Calu3 (cell line): ENCODE measurements around the gene CAD. TPM values are rescaled to one million over a fixed set of nuclear protein-coding genes. Genes with fewer than 3 reads are reported as not detected.

Experiments
- BruUV-seq: library from RNA; stranded (reverse); fragments of 400-500 nt; replicated peaks from 2 replicates; lab custom pipeline; 2021; lab: Mats Ljungman, UMichigan
- CTCF ChIA-PET: fragments of 300-600 bp; sonication (Branson Sonifier 250); formaldehyde crosslinking; loops from one replicate; lab custom pipeline; 2022; ENCODE audit warnings: antibody characterized with exemption; lab: Charles Lee
- DNase-seq: peaks from one replicate; pipeline ENCODE4 v3.0.0; 2022
- H3K27ac Mint-ChIP-seq: one replicate; pipeline ENCODE4 v1.8.0; 2022; ENCODE audit warnings: mixed read lengths; ENCODE audit not compliant: unreplicated experiment
- H3K27me3 Mint-ChIP-seq: one replicate; pipeline ENCODE4 v1.8.0; 2022; ENCODE audit warnings: mixed read lengths; ENCODE audit not compliant: unreplicated experiment
- H3K36me3 Mint-ChIP-seq: one replicate; pipeline ENCODE4 v1.8.0; 2022; ENCODE audit warnings: mild to moderate bottlenecking, moderate library complexity, mixed read lengths; ENCODE audit not compliant: insufficient read depth, unreplicated experiment
- H3K4me1 Mint-ChIP-seq: one replicate; pipeline ENCODE4 v1.8.0; 2022; ENCODE audit warnings: mild to moderate bottlenecking, low read depth, mixed read lengths; ENCODE audit not compliant: unreplicated experiment
- H3K4me3 Mint-ChIP-seq: one replicate; pipeline ENCODE4 v1.8.0; 2022; ENCODE audit warnings: mild to moderate bottlenecking, low read depth, moderate library complexity, mixed read lengths; ENCODE audit not compliant: unreplicated experiment
- H3K9me3 Mint-ChIP-seq: one replicate; pipeline ENCODE4 v1.8.0; 2022; ENCODE audit warnings: low read depth, mixed read lengths; ENCODE audit not compliant: unreplicated experiment
- intact Hi-C: fragments of 100-400 bp; cut with micrococcal nuclease; formaldehyde crosslinking; loops from one replicate; pipeline ENCODE4 v1.10.0; 2022; ENCODE audit not compliant: unreplicated experiment
- total RNA-seq: library from RNA; stranded (reverse); gene quantifications from 2 replicates; pipeline ENCODE4 v1.2.3, GENCODE V29; 2022
- TF ChIP-seq, protein P1 (sequence below): fragments of 200-600 bp; IDR thresholded peaks from one replicate; pipeline ENCODE4 v1.8.0; 2022; ENCODE audit warnings: antibody characterized with exemption; ENCODE audit not compliant: unreplicated experiment

The CAD gene
- total RNA-seq, 1 experiment from 2014 or later: 68.2 TPM

DNA sequence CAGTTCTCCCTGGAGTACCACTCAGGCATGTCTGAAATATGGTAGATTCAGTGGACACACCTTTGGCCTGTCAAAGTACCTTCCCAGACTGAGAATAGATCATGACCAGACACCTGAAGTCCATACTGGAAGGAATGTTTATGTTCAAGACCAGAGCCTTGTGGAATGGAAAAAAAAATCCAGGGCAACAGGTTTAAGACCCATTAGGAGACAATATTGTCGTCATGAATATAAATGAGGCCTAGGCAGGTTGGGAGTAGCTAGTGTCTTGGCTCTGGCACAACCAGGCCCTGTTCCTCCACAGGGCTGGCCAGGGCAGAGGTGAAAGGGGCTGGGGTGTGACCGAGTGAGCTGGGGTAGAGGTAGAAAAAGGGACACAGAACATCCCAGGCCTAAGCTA lies 18.5 kb upstream of the CAD start:
- Mint-ChIP-seq H3K36me3 (peaks cover 9% of the 10 kb centered on the region), H3K27me3 (no peaks in the 10 kb centered on the region), H3K27ac (no peak overlapping the region), H3K9me3 (no peaks in the 10 kb centered on the region), H3K4me1 (peaks cover 8% of the 10 kb centered on the region), H3K4me3 (no peak overlapping the region)
- CTCF ChIA-PET: no interaction called here
- no TSS peak for BruUV-seq
- intact Hi-C loops: no loop called here
- no peak for DNase-seq
- TF ChIP-seq, protein P1, sequence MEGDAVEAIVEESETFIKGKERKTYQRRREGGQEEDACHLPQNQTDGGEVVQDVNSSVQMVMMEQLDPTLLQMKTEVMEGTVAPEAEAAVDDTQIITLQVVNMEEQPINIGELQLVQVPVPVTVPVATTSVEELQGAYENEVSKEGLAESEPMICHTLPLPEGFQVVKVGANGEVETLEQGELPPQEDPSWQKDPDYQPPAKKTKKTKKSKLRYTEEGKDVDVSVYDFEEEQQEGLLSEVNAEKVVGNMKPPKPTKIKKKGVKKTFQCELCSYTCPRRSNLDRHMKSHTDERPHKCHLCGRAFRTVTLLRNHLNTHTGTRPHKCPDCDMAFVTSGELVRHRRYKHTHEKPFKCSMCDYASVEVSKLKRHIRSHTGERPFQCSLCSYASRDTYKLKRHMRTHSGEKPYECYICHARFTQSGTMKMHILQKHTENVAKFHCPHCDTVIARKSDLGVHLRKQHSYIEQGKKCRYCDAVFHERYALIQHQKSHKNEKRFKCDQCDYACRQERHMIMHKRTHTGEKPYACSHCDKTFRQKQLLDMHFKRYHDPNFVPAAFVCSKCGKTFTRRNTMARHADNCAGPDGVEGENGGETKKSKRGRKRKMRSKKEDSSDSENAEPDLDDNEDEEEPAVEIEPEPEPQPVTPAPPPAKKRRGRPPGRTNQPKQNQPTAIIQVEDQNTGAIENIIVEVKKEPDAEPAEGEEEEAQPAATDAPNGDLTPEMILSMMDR: no peak

DNA sequence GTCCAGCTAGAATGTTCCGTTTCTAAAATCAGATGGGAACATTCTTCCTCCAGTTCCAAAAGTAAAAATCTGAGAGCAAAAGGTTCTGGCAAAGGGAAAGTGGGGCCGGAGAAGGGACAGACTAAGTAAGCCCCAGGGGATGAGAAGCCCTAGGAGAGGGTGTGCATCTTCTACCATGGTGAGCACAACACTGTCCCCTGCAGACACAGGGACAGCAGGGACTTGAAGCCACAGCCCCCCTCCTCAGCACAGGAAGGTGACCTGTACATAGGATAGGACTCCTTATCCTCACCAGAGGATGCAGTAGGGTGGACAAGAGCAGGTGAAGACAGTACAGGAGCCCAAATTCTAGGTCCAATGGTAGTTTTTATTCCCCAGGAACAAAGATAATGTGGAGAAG lies 17.9 kb upstream of the CAD start:
- no peak for DNase-seq
- Mint-ChIP-seq H3K9me3 (no peaks in the 10 kb centered on the region), H3K4me3 (no peak overlapping the region), H3K4me1 (peaks cover 8% of the 10 kb centered on the region), H3K36me3 (peaks cover 9% of the 10 kb centered on the region), H3K27ac (no peak overlapping the region), H3K27me3 (no peaks in the 10 kb centered on the region)
- intact Hi-C loops: no loop called here
- TF ChIP-seq, protein P1: no peak
- CTCF ChIA-PET: no interaction called here
- no TSS peak for BruUV-seq

DNA sequence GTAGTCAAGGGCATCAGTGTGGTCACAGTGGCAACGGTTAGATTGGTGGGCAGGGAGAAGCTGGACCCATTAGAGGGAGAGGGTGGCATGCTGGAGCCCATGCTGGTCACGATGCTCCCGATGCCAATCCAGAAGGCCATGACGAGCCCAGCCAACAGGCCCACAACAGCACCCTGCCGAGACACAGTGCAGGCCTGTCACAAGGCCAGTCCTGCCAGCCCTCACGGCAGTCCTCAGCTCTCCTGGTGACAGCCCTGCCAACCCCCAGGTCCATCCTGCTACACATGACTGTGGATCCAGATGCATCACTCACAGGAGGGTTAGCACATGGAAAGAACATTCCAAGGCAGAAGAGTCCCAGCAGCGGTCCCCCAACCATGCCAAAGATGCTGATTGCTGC lies 15.5 kb upstream of the CAD start:
- no peaks in the 10 kb centered on the region for H3K27me3 Mint-ChIP-seq
- H3K9me3 Mint-ChIP-seq: no peaks in the 10 kb centered on the region
- H3K27ac Mint-ChIP-seq: no peak overlapping the region
- H3K4me3 Mint-ChIP-seq: no peak overlapping the region
- TF ChIP-seq, protein P1: no peak
- H3K4me1 Mint-ChIP-seq: no peaks in the 10 kb centered on the region
- peaks cover 15% of the 10 kb centered on the region for H3K36me3 Mint-ChIP-seq
- no peak for DNase-seq
- CTCF ChIA-PET: interaction anchor here (1.5 kb wide), 1 partner anchor 10 kb away, joined by 3 read pairs; no protein-coding TSS in a partner anchor
- BruUV-seq: no TSS peak
- intact Hi-C loops: no loop called here

GRCh38 chr2:27202854-27203253 lies 14.3 kb upstream of the CAD start:
- intact Hi-C loops: no loop called here
- peaks cover 21% of the 10 kb centered on the region for H3K36me3 Mint-ChIP-seq
- no peaks in the 10 kb centered on the region for H3K4me1 Mint-ChIP-seq
- DNase-seq: no peak
- CTCF ChIA-PET: interaction anchor here (1.5 kb wide), 1 partner anchor 11 kb away, joined by 3 read pairs; no protein-coding TSS in a partner anchor
- H3K27ac Mint-ChIP-seq: no peak overlapping the region
- no peaks in the 10 kb centered on the region for H3K27me3 Mint-ChIP-seq
- no TSS peak for BruUV-seq
- no peaks in the 10 kb centered on the region for H3K9me3 Mint-ChIP-seq
- H3K4me3 Mint-ChIP-seq: no peak overlapping the region
- TF ChIP-seq, protein P1: no peak
